Smooth muscle cell (in vitro differentiated cells): Measurements from ENCODE around the gene VCL. TPM values are rescaled to one million over a fixed set of nuclear protein-coding genes. Genes with fewer than 3 reads are reported as not detected.

ENCODE experiments used
- DNase-seq: peaks from one replicate; lab custom pipeline; 2025; ENCODE audit not compliant: unreplicated experiment; lab: John Stamatoyannopoulos, UW
- H2AFZ ChIP-seq: fragments of 200-600 bp; sonication (generic); 2 replicates; pipeline ENCODE4 v1.6.0; 2016; ENCODE audit warnings: antibody characterized with exemption, low read depth, mild to moderate bottlenecking
- H3F3A ChIP-seq: fragments of 200-600 bp; sonication (generic); 2 replicates; pipeline ENCODE4 v1.6.0; 2017; ENCODE audit warnings: antibody characterized with exemption, low read depth
- H3K27ac ChIP-seq: fragments of 200-600 bp; sonication (generic); 2 replicates; pipeline ENCODE4 v1.5.1; 2016; ENCODE audit warnings: low read depth, mild to moderate bottlenecking
- H3K27me3 ChIP-seq: fragments of 200-600 bp; sonication (generic); 2 replicates; pipeline ENCODE4 v1.6.1; 2016; ENCODE audit warnings: low read depth, mild to moderate bottlenecking
- H3K36me3 ChIP-seq: fragments of 200-600 bp; sonication (generic); 2 replicates; pipeline ENCODE4 v1.5.1; 2016; ENCODE audit warnings: low read depth
- H3K4me1 ChIP-seq: fragments of 200-600 bp; sonication (generic); 2 replicates; pipeline ENCODE4 v1.5.1; 2016; ENCODE audit warnings: low read depth
- H3K4me2 ChIP-seq: fragments of 200-600 bp; sonication (generic); 2 replicates; pipeline ENCODE4 v1.6.0; 2016; ENCODE audit warnings: mild to moderate bottlenecking
- H3K4me3 ChIP-seq: fragments of 200-600 bp; sonication (generic); 2 replicates; pipeline ENCODE4 v1.5.1; 2016; ENCODE audit warnings: mild to moderate bottlenecking
- H3K79me2 ChIP-seq: fragments of 200-600 bp; sonication (generic); 2 replicates; pipeline ENCODE4 v1.6.0; 2016; ENCODE audit warnings: low read depth, mild to moderate bottlenecking
- H3K9ac ChIP-seq: fragments of 200-600 bp; sonication (generic); 2 replicates; pipeline ENCODE4 v1.6.0; 2016; ENCODE audit warnings: low read depth
- H3K9me3 ChIP-seq: fragments of 200-600 bp; sonication (generic); replicated peaks from 2 replicates; pipeline ENCODE4 v1.5.1; 2016; ENCODE audit warnings: low read depth
- H4K20me1 ChIP-seq: fragments of 200-600 bp; sonication (generic); 2 replicates; pipeline ENCODE4 v1.6.0; 2016; ENCODE audit warnings: low read depth
- CTCF ChIP-seq: fragments of 200-600 bp; sonication (generic); IDR thresholded peaks from 2 replicates; pipeline ENCODE4 v1.5.1; 2017; ENCODE audit warnings: borderline replicate concordance, mild to moderate bottlenecking, antibody characterized with exemption; ENCODE audit not compliant: insufficient read depth, poor library complexity, severe bottlenecking
- WGBS: methylation state at CpG from one replicate; pipeline ENCODE4 v1.1.7; 2016; ENCODE audit warnings: low lambda C conversion rate; 5-methylcytosine and 5-hydroxymethylcytosine counted together
- polyA plus RNA-seq: library from polyadenylated mRNA; unstranded; fragments of >200 nt; fragmentation: Nextera tagmentation; extraction: Ambion mirVana; gene quantifications from 2 replicates; pipeline ENCODE4 v1.2.1, GENCODE V29; 2016
- total RNA-seq: library from RNA; depleted of rRNA; stranded (reverse); fragments of >200 nt; gene quantifications from 2 replicates; pipeline ENCODE4 v1.2.3, GENCODE V29; 2014

Gene VCL
- total and polyA plus RNA-seq, 2 experiments from 2014 or later = 128 to 187 TPM

DNA sequence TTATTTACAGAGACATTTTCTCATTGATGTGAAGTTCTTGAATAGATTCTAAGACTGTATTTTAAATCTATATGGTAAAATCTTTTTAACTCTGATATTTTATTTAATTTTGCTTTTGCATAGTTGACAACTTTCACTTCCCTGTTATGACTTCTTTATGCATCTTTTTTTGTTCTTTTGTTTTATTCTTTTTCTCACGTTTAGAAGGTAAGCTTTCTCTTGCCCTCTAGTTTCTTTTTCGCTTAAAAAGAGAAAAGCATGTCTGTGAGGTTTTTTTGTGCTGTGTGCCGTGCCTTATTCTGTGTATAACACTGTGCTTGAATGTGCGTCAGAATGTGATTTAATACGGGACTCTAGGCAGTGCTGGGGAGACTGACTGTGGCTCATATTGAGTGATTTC is 78.0 kb downstream of the VCL start:
- Histone ChIP-seq H3K9ac (no peak overlapping the region), H3K36me3 (peaks cover 17% of the 10 kb centered on the region), H3K79me2 (peaks cover 61% of the 10 kb centered on the region), H3K4me3 (no peak overlapping the region), H3F3A (peaks cover 50% of the 10 kb centered on the region), H3K4me1 (peaks cover 35% of the 10 kb centered on the region), H3K9me3 (no peaks in the 10 kb centered on the region), H4K20me1 (peaks cover 97% of the 10 kb centered on the region), H3K27ac (no peak overlapping the region), H3K4me2 (no peak overlapping the region), H2AFZ (no peak overlapping the region), H3K27me3 (no peaks in the 10 kb centered on the region)
- WGBS = 94% methylated on average over 5 of the region's 5 CpGs
- no peak for DNase-seq
- TF ChIP-seq CTCF = no peak

GRCh38 chr10:74076961-74077360 is 79.0 kb downstream of the VCL start:
- H3K79me2 ChIP-seq = peaks cover 62% of the 10 kb centered on the region

GRCh38 chr10:74077416-74077815 is 79.5 kb downstream of the VCL start:
- Histone ChIP-seq H3K4me1 (peaks cover 38% of the 10 kb centered on the region), H3K9ac (no peak overlapping the region), H3K9me3 (no peaks in the 10 kb centered on the region), H3K4me2 (peak overlapping the region; percentile 53), H3K27me3 (no peaks in the 10 kb centered on the region), H3K36me3 (peaks cover 17% of the 10 kb centered on the region), H4K20me1 (peaks cover 99% of the 10 kb centered on the region), H3K4me3 (no peak overlapping the region), H3F3A (peaks cover 50% of the 10 kb centered on the region), H3K27ac (peak overlapping the region; percentile 14), H3K79me2 (peaks cover 61% of the 10 kb centered on the region), H2AFZ (no peak overlapping the region)
- no peak for TF ChIP-seq CTCF
- 95% methylated on average over 4 of the region's 4 CpGs for WGBS
- DNase-seq = no peak

More at GRCh38 chr10:74076961-74077360, 79.0 kb downstream of the VCL start:
- TF ChIP-seq CTCF = no peak
- no peaks in the 10 kb centered on the region for H3K27me3 ChIP-seq
- H3K4me2 ChIP-seq = no peak overlapping the region
- H2AFZ ChIP-seq = no peak overlapping the region
- peaks cover 50% of the 10 kb centered on the region for H3F3A ChIP-seq
- peaks cover 17% of the 10 kb centered on the region for H3K36me3 ChIP-seq
- H3K4me1 ChIP-seq = peaks cover 38% of the 10 kb centered on the region
- no peak overlapping the region for H3K4me3 ChIP-seq
- DNase-seq = no peak
- WGBS = 93% methylated on average over 2 of the region's 2 CpGs
- H3K9me3 ChIP-seq = no peaks in the 10 kb centered on the region
- H4K20me1 ChIP-seq = peaks cover 97% of the 10 kb centered on the region
- H3K9ac ChIP-seq = no peak overlapping the region
- peak overlapping the region; percentile 14 for H3K27ac ChIP-seq

DNA sequence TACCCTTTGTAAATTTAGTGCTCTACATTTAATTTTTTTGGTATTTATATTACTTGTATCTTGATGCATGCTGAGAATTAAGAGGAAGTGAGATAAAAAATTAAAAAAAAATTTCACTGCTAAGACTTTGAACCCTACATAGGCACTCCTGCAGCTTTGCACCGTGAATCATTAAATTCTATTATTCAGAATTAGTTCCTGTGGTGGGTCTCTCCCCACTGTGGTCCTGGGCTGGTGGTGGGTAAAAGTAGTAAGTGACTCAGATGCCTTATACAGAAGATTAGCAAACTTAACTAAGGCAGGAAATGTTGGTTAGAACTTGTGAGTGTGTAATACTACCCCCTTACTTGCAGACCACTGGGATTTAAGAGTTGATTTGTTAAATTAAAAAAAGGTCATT is 80.1 kb downstream of the VCL start:
- Histone ChIP-seq H4K20me1 (peaks cover 99% of the 10 kb centered on the region), H3K4me2 (peak overlapping the region; percentile 53), H3K27me3 (no peaks in the 10 kb centered on the region), H3K4me3 (no peak overlapping the region), H3K9ac (no peak overlapping the region), H3K4me1 (peaks cover 38% of the 10 kb centered on the region), H2AFZ (no peak overlapping the region), H3K36me3 (peaks cover 16% of the 10 kb centered on the region), H3K79me2 (peaks cover 61% of the 10 kb centered on the region), H3F3A (peaks cover 50% of the 10 kb centered on the region), H3K9me3 (no peaks in the 10 kb centered on the region), H3K27ac (peak overlapping the region; percentile 79)
- TF ChIP-seq CTCF = no peak
- DNase-seq = no peak
- WGBS = 53% methylated on average over 1 of the region's 1 CpG
